Measurements from ENCODE around the gene SCFD2.

The SCFD2 gene

DNA sequence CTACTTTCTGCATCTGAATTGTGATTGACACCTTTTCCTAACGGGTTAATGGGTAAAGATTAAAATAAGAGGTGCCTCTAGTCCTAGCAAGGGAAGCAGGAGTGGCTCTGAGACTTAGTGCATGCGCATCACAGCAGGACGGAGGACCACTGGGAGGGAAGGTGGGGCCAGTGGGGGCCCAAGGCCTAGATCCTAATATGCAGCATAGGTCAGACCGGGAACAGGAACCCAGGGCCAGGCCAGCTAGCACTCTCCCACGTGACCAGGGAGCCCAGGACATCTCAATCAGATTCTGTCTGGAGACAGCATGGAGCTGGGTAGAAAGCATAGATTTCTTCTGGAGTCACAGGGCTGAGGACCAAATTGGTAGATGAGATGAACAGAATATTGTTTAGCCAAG lies 448.0 kb downstream of the SCFD2 start:
- DNase-seq (ENCODE audit: low spot score): no peak

- DNase-seq (ENCODE audit: low spot score): no peak
Observed at GRCh38 chr4:52915730-52916300, 450.0 kb downstream of the SCFD2 start.

GRCh38 chr4:52915191-52915590 lies 450.7 kb downstream of the SCFD2 start:
- DNase-seq (ENCODE audit: low spot score): no peak

- no peak for DNase-seq (ENCODE audit: low spot score)
Observed at GRCh38 chr4:52914051-52914605, 451.7 kb downstream of the SCFD2 start.

DNA sequence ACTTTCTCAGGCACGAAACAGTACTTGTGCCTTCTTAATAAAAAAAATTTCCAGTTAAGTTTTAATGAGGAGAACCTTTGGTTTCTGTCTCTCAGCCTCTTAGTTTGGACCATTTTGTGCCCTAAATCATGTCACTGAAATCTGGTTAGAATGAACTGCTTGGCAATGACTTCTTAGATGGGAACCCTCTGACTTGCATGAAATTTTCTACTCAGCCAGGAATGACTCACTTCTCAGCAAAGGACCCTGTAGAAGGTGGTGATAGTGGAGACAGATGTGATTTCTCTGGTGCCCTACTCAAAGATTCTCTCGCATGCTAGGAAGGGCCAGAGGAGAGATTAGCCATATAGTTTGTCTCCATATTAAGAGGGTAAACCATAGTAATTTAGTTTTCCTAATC lies 453.3 kb downstream of the SCFD2 start:
- DNase-seq (ENCODE audit: low spot score): no peak

- peak; percentile 75 for DNase-seq (ENCODE audit: low spot score)
Observed at GRCh38 chr4:52911684-52912294, 454.1 kb downstream of the SCFD2 start.

DNA sequence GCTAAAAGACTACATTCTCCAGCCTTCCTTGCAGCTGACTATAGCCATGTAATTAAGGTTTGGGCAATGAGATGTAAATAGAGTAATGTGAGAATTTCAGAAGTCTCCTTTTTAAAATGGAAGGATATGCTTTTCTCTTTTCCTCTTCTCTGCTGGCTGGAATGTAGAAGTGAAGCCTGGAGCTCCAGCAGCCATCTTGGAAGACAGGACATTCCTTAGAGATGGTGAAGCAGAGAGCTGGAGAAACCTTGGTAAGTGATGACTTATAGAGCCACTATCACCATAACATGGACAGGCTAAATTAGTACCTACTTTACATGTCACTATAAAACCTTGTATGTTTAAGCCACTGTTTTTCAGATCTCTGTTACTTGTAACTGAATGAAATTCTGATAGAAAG lies 455.7 kb downstream of the SCFD2 start:
- no peak for DNase-seq (ENCODE audit: low spot score)

- no peak for DNase-seq (ENCODE audit: low spot score)
Observed at GRCh38 chr4:52907510-52907909, 458.4 kb downstream of the SCFD2 start.

- DNase-seq (ENCODE audit: low spot score): no peak
Observed at GRCh38 chr4:52904421-52904820, 461.4 kb downstream of the SCFD2 start.

- DNase-seq (ENCODE audit: low spot score): no peak
Observed at GRCh38 chr4:52903273-52903672, 462.6 kb downstream of the SCFD2 start.

DNA sequence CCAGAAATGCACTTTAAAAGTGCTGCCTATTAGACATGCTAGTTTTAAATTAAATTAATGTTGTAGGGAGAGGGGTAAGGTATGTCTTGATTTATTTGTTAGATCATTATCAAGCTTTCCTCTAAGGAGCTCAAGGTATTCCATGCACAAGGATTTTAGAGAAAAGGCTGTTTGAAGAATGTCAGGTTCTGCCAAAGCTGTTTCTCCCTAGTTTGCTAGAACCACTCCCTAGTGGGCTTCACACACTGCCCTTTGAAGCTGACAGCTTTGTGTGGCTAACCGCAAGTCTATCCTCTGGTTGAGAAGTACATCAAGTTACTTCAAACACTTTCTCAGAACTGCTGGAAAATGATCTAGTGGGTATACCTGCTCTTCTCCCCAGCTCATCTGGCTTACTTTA lies 471.4 kb downstream of the SCFD2 start:
- no peak for DNase-seq (ENCODE audit: low spot score)

GRCh38 chr4:52892880-52893279 lies 473.0 kb downstream of the SCFD2 start:
- no peak for DNase-seq (ENCODE audit: low spot score)

- no peak for DNase-seq (ENCODE audit: low spot score)
Observed at GRCh38 chr4:52891743-52892142, 474.1 kb downstream of the SCFD2 start.

DNA sequence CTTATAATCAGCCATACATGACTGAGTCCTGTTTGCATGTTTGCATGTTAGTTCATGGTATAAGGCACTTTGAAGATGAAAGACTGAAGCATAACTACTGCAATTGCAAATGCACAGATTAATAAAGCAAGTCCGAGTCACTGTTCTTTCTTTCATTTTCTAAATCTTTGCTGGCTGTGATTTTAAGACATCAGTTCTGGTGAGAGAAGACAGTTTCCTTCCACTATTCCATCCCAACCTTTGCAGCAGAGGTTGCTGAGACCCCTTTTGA lies 475.4 kb downstream of the SCFD2 start:
- DNase-seq (ENCODE audit: low spot score): no peak

DNA sequence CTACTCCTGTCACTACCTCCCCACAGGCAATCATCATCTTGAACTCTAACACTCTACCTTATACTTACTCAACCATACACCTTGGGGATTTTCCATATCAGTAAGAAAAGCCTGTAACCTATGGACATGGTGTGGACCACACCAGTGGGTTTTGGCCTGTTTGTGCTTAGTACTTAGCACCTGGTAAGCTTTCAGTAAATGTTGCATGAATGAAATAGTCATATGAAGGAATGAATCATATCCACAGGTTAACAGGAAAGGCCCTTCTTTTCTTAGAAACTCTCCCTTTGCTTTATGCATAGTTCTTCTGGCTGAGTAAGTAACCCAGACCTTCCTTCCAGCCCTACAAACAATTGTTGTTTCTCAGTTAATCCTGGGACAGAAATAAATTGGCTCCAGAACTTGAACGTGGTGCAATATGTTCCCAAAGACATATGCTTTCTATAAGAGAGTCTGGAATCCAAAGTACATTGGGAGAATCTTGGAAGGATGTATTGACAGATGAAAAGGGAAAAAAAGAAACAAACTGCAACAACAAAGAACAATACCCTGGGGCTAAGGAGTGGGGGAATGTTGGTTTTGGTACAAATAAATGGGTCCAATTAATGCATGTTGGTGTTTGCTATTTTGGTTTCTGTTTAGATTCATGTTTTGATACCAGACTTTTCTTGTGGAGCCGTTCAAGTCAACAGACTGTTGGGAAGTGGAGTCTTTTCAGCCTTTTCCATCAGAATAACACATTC lies 475.9 kb downstream of the SCFD2 start:
- DNase-seq (ENCODE audit: low spot score): peak; percentile 59

DNA sequence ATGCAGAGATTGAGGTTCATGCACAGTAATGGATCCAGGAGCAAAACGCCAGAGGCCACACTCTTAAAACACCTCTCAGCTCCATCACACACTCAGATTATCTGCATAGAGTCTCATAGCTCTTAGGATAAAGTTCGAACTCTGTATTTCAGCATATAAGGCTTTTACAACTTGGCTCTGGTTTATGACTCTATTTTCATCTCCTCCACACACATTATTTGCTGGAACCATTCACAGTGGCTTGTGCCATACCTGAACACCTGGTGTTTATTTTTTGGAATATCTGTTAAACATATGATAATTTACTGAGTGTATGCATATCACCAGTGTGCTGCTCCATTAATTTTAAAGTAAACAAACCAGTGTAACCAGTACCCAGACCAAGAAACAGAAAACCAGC lies 476.5 kb downstream of the SCFD2 start:
- no peak for DNase-seq (ENCODE audit: low spot score)

DNA sequence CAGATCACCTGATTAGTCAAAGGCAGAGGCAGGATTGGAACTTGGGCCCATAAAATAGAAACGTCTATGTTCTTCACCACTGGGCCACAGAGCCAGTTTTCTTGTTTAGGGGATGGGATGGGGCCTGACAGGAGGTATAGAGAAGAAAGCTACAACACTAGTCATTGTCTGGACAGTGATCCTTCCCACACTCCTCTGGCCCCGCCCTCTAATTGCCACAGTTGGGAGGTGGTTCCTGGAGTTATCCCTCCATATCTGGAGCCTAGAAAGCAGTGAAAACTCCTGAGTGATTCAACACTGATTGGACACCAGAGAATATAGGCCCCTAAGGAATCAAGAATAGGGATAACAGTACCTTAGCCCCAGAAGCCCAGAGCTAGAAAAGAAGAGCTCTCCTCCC lies 480.9 kb downstream of the SCFD2 start:
- no peak for DNase-seq (ENCODE audit: low spot score)

GRCh38 chr4:52883707-52884669 lies 481.9 kb downstream of the SCFD2 start:
- DNase-seq (ENCODE audit: low spot score): no peak

DNA sequence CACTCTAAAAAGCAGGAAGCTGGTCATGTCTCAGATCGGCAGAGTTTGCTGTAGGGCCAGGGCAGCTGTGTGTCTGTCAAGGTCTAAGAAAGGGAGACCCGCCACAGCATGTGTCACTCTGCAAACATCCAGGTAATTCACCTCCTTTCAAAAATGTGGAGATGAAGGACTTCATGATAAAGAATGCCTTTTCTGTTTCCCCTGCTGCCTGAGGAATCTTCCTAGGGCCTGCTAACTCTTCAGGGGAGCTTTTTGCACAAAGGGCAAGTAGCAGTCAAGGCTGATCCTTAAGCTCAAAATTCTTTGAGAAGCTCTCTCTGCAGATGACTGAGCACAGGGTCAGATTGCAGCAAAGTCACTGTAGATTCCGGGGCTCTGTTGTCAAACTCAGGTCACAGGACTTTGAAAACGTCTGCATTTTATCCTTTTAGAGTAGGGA lies 482.7 kb downstream of the SCFD2 start:
- DNase-seq (ENCODE audit: low spot score): no peak

DNA sequence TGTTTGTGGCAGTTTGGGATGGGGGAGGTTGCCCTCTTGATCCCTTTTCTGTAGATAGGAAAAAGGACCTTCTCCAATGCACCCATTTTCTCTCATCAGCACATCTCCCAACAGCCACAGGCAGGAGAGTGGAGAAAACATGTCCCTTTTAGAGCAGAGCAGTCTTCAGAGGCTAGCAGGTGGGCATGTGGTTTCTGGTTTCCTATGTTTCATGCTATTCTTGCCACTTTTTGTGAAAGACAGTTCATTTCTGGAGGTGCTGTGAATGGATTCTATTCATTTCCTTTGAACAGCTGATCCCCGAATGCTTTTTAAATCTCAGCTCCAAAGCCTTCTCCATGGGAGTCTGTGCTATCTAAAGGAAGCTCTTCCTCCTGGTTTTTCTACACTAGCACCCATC lies 484.9 kb downstream of the SCFD2 start:
- no peak for DNase-seq (ENCODE audit: low spot score)

DNA sequence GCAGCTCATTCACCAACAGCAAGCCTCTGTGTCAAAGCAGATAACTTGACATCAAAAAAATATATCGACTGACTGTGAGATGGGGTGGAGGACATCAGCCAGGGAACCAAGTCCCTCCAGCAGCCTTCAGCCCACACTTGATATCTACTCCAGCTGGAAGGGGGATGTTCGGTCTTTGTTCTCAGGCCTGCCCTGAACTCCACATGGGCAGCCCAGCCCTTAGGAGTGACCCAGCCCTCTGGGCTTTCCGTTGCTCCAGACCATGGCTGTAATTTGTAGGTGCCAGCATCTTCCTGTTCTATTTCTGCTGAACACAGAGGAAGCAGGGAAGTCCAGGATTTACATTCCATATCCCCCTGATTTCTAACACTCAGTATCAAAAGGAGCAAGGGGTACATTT lies 486.4 kb downstream of the SCFD2 start:
- DNase-seq (ENCODE audit: low spot score): no peak

DNA sequence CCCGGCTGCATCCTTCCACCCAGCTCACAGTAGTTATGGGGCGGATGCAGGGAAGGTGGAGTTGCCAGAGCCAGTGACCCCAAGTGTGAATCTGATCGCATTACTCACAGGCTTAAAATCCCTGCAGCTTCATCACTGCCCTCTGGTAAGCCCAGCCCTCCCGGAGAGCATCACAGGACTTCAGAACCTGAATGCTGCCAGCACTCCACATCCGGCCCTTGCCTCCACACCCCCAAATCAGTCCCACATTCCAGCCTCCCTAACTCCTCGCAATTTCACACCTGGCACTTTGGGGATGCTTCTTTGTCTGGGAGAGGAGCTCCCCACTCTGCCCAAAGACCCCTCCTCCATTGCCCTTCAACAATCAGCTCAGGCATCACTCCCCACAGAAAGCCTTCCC lies 488.2 kb downstream of the SCFD2 start:
- no peak for DNase-seq (ENCODE audit: low spot score)
